ENCODE data around the gene LSP1. TPM values are rescaled to one million over a fixed set of nuclear protein-coding genes. Genes with fewer than 3 reads are reported as not detected.
"Not testable (repeated sequence)": the region's sequence is repeated elsewhere in the genome, so short reads cannot be mapped to it uniquely, and the experiment has no call there.

Gene LSP1
- total RNA-seq = 0.42 TPM in 1 of 2 replicates, not detected in the other

GRCh38 chr11:1852877-1853276 is at the start of gene LSP1:
TSS of gene LSP1 (plus strand) at chr11:1853084. CDS start at chr11:1853145, 61 bp downstream.
- DNase-seq = no peak

- no peak for DNase-seq
Measured at GRCh38 chr11:1803246-1803645, 49.6 kb upstream of the LSP1 start.

- not testable (repeated sequence) for DNase-seq
Measured at GRCh38 chr11:1803835-1804519, 48.9 kb upstream of the LSP1 start.

- DNase-seq = no peak
Measured at GRCh38 chr11:1805525-1805924, 47.4 kb upstream of the LSP1 start.

GRCh38 chr11:1807264-1807995 is 45.5 kb upstream of the LSP1 start:
- DNase-seq = no peak

- DNase-seq = no peak
Measured at GRCh38 chr11:1810761-1811160, 42.1 kb upstream of the LSP1 start.

- no peak for DNase-seq
Measured at GRCh38 chr11:1812274-1812673, 40.6 kb upstream of the LSP1 start.

- no peak for DNase-seq
Measured at GRCh38 chr11:1812801-1813200, 40.1 kb upstream of the LSP1 start.

GRCh38 chr11:1813356-1813755 is 39.5 kb upstream of the LSP1 start:
- not testable (repeated sequence) for DNase-seq

- DNase-seq = no peak
Measured at GRCh38 chr11:1814691-1815090, 38.2 kb upstream of the LSP1 start.

GRCh38 chr11:1815311-1815710 is 37.6 kb upstream of the LSP1 start:
- DNase-seq = no peak

GRCh38 chr11:1815751-1816150 is 37.1 kb upstream of the LSP1 start:
- no peak for DNase-seq

- no peak for DNase-seq
Measured at GRCh38 chr11:1817000-1817399, 35.9 kb upstream of the LSP1 start.

- no peak for DNase-seq
Measured at GRCh38 chr11:1817511-1817910, 35.4 kb upstream of the LSP1 start.

GRCh38 chr11:1819074-1819473 is 33.8 kb upstream of the LSP1 start:
- no peak for DNase-seq

GRCh38 chr11:1820463-1821325 is 32.2 kb upstream of the LSP1 start:
- no peak for DNase-seq

GRCh38 chr11:1821562-1821961 is 31.3 kb upstream of the LSP1 start:
- no peak for DNase-seq

- no peak for DNase-seq
Measured at GRCh38 chr11:1822648-1823375, 30.1 kb upstream of the LSP1 start.

- no peak for DNase-seq
Measured at GRCh38 chr11:1823376-1824220, 29.3 kb upstream of the LSP1 start.

- DNase-seq = no peak
Measured at GRCh38 chr11:1824221-1825038, 28.5 kb upstream of the LSP1 start.
